Astrocyte of the spinal cord (primary cell): ENCODE measurements around the gene CYB561D1.

Source experiments
- DNase-seq: peaks from one replicate; pipeline ENCODE4 v3.0.0; 2011; ENCODE audit warnings: low read depth, low spot score
- H3K4me3 ChIP-seq: 2 replicates; pipeline ENCODE4 v1.5.1; 2011; ENCODE audit warnings: low read depth, mild to moderate bottlenecking, low read length, moderate library complexity
- CTCF ChIP-seq: IDR thresholded peaks from 2 replicates; pipeline ENCODE4 v1.5.1; 2012; ENCODE audit warnings: low read depth, mild to moderate bottlenecking, low read length, inconsistent platforms
- in situ Hi-C: cut with HindIII; loops from 2 replicates; pipeline ENCODE4 v1.10.0; 2017; ENCODE audit warnings: low sequenced_read_pairs

Gene CYB561D1

DNA sequence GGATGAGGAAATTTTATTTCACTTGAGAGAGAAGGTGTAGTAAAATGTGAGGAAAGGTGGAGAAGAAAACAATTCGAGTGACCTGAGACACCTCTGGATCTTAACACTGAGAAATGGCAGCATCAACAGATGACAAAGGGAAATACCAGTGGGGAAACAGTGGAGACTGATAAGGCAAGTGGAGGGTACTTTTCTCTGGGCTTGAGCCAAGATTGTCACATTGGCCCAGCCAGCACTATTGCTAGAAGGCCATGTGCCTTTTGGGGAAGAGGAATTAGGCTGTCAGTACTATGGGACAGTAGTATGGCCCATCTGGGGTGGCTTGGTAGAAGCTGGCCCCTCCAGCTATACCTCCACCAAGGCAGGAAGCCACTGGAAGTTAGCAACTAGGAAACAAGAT is 19.2 kb upstream of the CYB561D1 start:
- no peak for DNase-seq
- H3K4me3 ChIP-seq = no peak overlapping the region
- TF ChIP-seq CTCF = no peak
- in situ Hi-C loops = no loop called here

- TF ChIP-seq CTCF = no peak
- no peak overlapping the region for H3K4me3 ChIP-seq
- DNase-seq = no peak
- in situ Hi-C loops = no loop called here
Measured at GRCh38 chr1:109475261-109475660, 18.6 kb upstream of the CYB561D1 start.

GRCh38 chr1:109476825-109477224 is 17.1 kb upstream of the CYB561D1 start:
- no peak overlapping the region for H3K4me3 ChIP-seq
- TF ChIP-seq CTCF = no peak
- no peak for DNase-seq
- in situ Hi-C loops = no loop called here

DNA sequence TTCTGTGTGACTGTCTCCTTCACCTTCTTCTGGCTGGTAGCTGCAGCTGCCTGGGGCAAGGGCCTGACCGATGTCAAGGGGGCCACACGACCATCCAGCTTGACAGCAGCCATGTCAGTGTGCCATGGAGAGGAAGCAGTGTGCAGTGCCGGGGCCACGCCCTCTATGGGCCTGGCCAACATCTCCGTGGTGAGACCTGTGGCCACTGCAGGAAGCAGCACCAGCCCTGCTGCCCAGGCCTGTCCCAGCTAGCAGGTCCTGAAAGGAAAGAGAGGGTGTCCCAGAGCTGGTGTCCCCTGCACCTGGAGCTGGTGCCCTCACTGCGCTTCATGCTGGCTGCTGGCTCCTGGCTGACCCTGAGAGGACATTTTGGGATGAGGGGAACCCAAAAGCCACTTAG is 16.1 kb upstream of the CYB561D1 start:
- in situ Hi-C loops = no loop called here
- no peak for DNase-seq
- H3K4me3 ChIP-seq = no peak overlapping the region
- TF ChIP-seq CTCF = no peak

DNA sequence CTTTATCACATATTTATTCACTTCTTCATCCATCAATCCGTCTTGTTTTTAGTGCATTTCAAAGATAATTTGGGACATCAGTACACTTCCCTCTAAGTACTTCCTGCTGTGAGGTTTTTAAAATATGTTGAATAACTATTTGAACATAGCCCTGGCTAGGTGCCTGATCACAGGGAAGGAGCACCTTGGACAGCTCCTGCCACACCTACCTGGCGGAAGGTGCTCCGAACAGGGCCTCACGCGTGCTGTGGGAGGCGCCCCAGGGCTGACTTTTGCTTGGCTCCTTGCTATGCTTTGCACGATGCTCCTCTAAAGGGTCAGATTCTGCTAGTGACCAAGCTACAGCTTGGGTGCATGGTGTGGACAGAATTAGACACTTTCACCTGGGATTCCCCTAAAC is 15.1 kb upstream of the CYB561D1 start:
- TF ChIP-seq CTCF = no peak
- H3K4me3 ChIP-seq = no peak overlapping the region
- in situ Hi-C loops = no loop called here
- no peak for DNase-seq

GRCh38 chr1:109479311-109479710 is 14.6 kb upstream of the CYB561D1 start:
- in situ Hi-C loops = no loop called here
- no peak for DNase-seq
- TF ChIP-seq CTCF = no peak
- no peak overlapping the region for H3K4me3 ChIP-seq

DNA sequence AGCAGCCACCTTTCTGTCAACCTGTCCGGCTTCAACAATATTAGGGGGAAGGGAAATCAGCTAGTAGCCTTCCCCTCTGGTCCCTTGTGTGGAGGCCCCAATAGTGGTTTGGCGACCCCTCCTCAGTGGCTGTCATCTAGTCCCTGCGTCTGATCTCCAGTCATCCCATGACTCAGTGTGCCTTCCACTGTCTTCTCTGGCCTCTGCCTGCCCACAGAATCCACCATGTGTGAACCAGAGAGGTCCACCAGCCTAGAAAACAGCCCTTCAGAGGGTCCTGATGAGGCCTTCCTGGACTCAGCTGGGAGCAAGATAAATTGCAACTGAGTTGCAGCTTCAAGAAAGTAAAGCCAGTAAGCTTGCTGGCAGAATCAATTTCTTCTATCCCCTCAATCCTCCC is 14.0 kb upstream of the CYB561D1 start:
- no peak overlapping the region for H3K4me3 ChIP-seq
- TF ChIP-seq CTCF = no peak
- DNase-seq = no peak
- in situ Hi-C loops = no loop called here
